Keratinocyte (primary cell): Measurements from ENCODE around the gene PSMB1.

Source experiments
- CTCF ChIP-seq, 3 experiments: IDR thresholded peaks in 1 of 3; conservative IDR thresholded peaks in 1 of 3; optimal IDR thresholded peaks in 1 of 3; 2 replicates in 2 of 3; 3 replicates in 1 of 3; pipeline versions ENCODE3 to v1.5.1; 2011; ENCODE audit warnings: low read length in 3 of 3, mild to moderate bottlenecking in 3 of 3, moderate library complexity in 2 of 3, control low read depth in 1 of 3, inconsistent platforms in 1 of 3; ENCODE audit not compliant: insufficient read depth in 2 of 3; ENCODE audit errors: extremely low read depth in 1 of 3
- EZH2 ChIP-seq: IDR thresholded peaks from one replicate; pipeline ENCODE4 v1.6.1; 2012; ENCODE audit warnings: inconsistent platforms, mild to moderate bottlenecking, low read length, moderate library complexity

- no peak for TF ChIP-seq CTCF (optimal IDR thresholded peaks at IDR 0.05 in 1 of 3, IDR thresholded peaks at IDR 0.05 in 1 of 3, conservative IDR thresholded peaks at IDR 0.05 in 1 of 3; ENCODE audit: extremely low read depth in 1 of 3, insufficient read depth in 2 of 3, low read length in 3 of 3)
- no peak for TF ChIP-seq EZH2
These were observed 49.7 kb downstream of the PSMB1 start for GRCh38 chr6:170503414-170503761.
